DOHH2 (cell line): ENCODE data around the gene CXorf58.

Experiments
- H3F3A ChIP-seq: fragments of 200-600 bp; sonication (generic), shearing (Covaris generic); 2 replicates; pipeline ENCODE4 v1.6.0; 2016; ENCODE audit warnings: antibody characterized with exemption, mild to moderate bottlenecking; ENCODE audit not compliant: control insufficient read depth, insufficient read depth
- H3K27ac ChIP-seq: fragments of 200-600 bp; sonication (generic); 2 replicates; pipeline ENCODE4 v1.5.1; 2014; ENCODE audit warnings: low read depth, mild to moderate bottlenecking, low read length, moderate library complexity
- H3K27me3 ChIP-seq: fragments of 200-600 bp; sonication (generic); 2 replicates; pipeline ENCODE4 v1.6.1; 2014; ENCODE audit warnings: mild to moderate bottlenecking, low read length, mixed read lengths; ENCODE audit not compliant: control insufficient read depth
- H3K36me3 ChIP-seq: fragments of 200-600 bp; sonication (generic); 2 replicates; pipeline ENCODE4 v1.6.1; 2014; ENCODE audit warnings: mild to moderate bottlenecking, low read length, moderate library complexity, mixed read lengths; ENCODE audit not compliant: control insufficient read depth
- H3K4me1 ChIP-seq: fragments of 200-600 bp; sonication (generic); 2 replicates; pipeline ENCODE4 v1.6.1; 2014; ENCODE audit warnings: mild to moderate bottlenecking, low read length, mixed read lengths; ENCODE audit not compliant: control insufficient read depth
- H3K4me2 ChIP-seq: fragments of 200-600 bp; sonication (generic); 2 replicates; pipeline ENCODE4 v1.6.0; 2014; ENCODE audit warnings: mild to moderate bottlenecking, low read length, moderate library complexity
- H3K4me3 ChIP-seq: fragments of 200-600 bp; sonication (generic); 2 replicates; pipeline ENCODE4 v1.5.1; 2014; ENCODE audit warnings: mild to moderate bottlenecking, low read length, mixed read lengths
- H3K79me2 ChIP-seq: fragments of 200-600 bp; sonication (generic); 2 replicates; pipeline ENCODE4 v1.6.1; 2014; ENCODE audit warnings: mild to moderate bottlenecking, low read length, mixed read lengths; ENCODE audit not compliant: control insufficient read depth
- H3K9me2 ChIP-seq: fragments of 200-600 bp; sonication (generic); replicated peaks from 2 replicates; pipeline ENCODE4 v1.6.1; 2014; ENCODE audit warnings: mild to moderate bottlenecking, low read length, mixed read lengths; ENCODE audit not compliant: control insufficient read depth
- H3K9me3 ChIP-seq: fragments of 200-600 bp; sonication (generic); 2 replicates; pipeline ENCODE4 v1.6.1; 2014; ENCODE audit warnings: antibody characterized with exemption, low read length, mixed read lengths; ENCODE audit not compliant: control insufficient read depth, insufficient read depth
- H4K20me1 ChIP-seq: fragments of 200-600 bp; sonication (generic); 2 replicates; pipeline ENCODE4 v1.6.0; 2014; ENCODE audit warnings: low read depth, mild to moderate bottlenecking, antibody characterized with exemption, low read length, moderate library complexity; ENCODE audit not compliant: control insufficient read depth, insufficient read depth
- EZH2phosphoT487 ChIP-seq: fragments of 200-600 bp; sonication (generic); IDR thresholded peaks from 2 replicates; pipeline ENCODE4 v1.6.1; 2017; ENCODE audit warnings: borderline replicate concordance, mild to moderate bottlenecking, antibody characterized with exemption, low read length, moderate library complexity, mixed read lengths
- TF ChIP-seq, protein P1 (sequence below): fragments of 200-600 bp; sonication (generic); IDR thresholded peaks from one replicate; pipeline ENCODE4 v1.5.1; 2014; ENCODE audit warnings: antibody characterized with exemption, mild to moderate bottlenecking, low read depth, low read length; ENCODE audit not compliant: poor library complexity, severe bottlenecking

The CXorf58 gene

DNA sequence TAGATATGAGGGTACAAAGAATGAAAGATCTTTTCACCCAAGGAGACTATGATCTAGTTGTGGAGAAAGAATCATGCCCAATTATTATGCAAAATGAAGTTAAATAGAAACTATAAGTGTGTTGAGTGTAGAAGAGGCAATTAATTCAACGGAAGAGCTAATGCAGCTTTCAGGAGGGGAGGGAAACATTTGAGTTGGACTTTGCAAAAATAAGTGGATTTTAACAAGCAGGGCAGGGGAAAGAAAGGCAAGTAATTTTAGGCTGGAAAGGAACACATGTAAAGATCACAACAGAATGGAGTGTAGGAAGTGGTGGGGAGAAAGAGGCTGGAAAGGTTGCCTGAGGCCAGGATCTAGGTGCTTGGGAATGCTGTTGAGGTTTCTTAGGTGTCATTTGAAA, 75.1 kb downstream of the CXorf58 start:
- Histone ChIP-seq H3K36me3 (peaks cover 33% of the 10 kb centered on the region), H3F3A (no peaks in the 10 kb centered on the region), H3K9me2 (no peaks in the 10 kb centered on the region), H3K4me2 (no peak overlapping the region), H3K27ac (no peak overlapping the region), H3K9me3 (no peaks in the 10 kb centered on the region), H3K4me3 (no peak overlapping the region), H3K27me3 (no peaks in the 10 kb centered on the region), H3K4me1 (no peaks in the 10 kb centered on the region), H4K20me1 (no peaks in the 10 kb centered on the region), H3K79me2 (peaks cover 27% of the 10 kb centered on the region)
- TF ChIP-seq, protein P1, sequence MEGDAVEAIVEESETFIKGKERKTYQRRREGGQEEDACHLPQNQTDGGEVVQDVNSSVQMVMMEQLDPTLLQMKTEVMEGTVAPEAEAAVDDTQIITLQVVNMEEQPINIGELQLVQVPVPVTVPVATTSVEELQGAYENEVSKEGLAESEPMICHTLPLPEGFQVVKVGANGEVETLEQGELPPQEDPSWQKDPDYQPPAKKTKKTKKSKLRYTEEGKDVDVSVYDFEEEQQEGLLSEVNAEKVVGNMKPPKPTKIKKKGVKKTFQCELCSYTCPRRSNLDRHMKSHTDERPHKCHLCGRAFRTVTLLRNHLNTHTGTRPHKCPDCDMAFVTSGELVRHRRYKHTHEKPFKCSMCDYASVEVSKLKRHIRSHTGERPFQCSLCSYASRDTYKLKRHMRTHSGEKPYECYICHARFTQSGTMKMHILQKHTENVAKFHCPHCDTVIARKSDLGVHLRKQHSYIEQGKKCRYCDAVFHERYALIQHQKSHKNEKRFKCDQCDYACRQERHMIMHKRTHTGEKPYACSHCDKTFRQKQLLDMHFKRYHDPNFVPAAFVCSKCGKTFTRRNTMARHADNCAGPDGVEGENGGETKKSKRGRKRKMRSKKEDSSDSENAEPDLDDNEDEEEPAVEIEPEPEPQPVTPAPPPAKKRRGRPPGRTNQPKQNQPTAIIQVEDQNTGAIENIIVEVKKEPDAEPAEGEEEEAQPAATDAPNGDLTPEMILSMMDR: no peak
- TF ChIP-seq EZH2phosphoT487: no peak
